Putamen (tissue), 1 donor: ENCODE results near the gene RASSF3.
"Not testable (repeated sequence)": the region's sequence is repeated elsewhere in the genome, so short reads cannot be mapped to it uniquely, and the experiment has no call there.

Experiments used
- DNase-seq: peaks from one replicate; pipeline ENCODE4 v3.0.0-alpha.2; 2016; ENCODE audit warnings: low spot score

RASSF3 gene

GRCh38 chr12:64634508-64635092 is 24.3 kb downstream of the RASSF3 start:
- no peak for DNase-seq

GRCh38 chr12:64635356-64635998 is 25.2 kb downstream of the RASSF3 start:
- no peak for DNase-seq

DNA sequence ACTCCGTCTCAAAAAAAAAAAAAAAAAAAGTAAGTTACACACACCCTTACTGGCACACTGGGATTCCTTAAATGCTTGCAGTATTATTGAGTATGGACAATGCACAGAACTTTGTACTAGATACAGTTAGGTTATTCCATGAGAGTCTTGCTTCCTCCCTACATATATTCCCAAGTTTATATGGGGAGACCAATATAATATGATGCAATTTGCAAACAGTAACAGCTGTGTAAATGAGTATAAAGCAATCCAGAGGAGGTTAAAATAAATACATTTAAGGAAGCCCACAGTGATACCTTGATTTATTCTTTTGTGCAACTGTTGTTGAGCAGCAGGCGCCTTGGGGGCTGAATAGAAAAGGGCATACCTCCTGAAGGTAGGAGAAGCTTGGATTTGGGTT is 26.6 kb downstream of the RASSF3 start:
- no peak for DNase-seq

GRCh38 chr12:64639466-64639865 is 29.2 kb downstream of the RASSF3 start:
- no peak for DNase-seq

GRCh38 chr12:64646318-64646717 is 36.0 kb downstream of the RASSF3 start:
- DNase-seq: no peak

DNA sequence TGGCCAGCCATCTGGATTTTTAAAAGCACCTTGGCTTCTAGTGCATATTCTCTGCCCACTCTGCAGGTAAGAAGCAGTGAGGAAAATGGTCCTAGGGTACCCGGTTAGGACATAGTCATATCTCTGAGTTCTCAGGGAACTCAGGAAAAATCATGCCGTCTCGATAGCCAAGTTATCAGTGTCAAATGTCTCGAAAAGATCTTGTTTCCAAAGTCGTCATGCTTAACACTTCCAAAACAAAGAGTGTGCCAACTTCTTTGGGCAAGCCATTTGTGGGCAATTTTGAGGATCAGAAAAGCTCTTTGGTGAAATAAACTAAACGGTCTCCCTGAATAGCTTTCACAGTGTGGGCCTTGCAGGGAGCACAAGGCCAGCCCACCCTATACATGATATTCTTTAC is 39.2 kb downstream of the RASSF3 start:
- DNase-seq: no peak

DNA sequence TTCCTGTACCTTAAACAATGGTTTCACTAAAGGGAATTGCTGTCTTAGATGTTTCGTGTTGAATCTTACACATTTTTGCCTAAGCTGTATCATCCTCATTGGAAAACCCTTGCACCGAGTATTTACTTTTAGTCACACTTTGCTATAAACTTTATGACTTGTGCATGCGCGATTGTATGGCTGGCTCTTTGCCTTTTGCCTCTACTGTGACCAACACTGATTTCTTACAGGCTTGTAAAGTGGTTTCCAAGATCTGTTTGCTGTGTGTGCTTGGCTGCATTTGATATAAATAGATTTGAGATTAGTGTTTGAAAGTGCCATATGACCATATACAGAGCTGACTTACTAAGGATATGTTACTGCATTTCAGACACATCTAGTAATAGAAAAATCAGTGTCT is 40.5 kb downstream of the RASSF3 start:
- no peak for DNase-seq

- no peak for DNase-seq
These were observed 42.1 kb downstream of the RASSF3 start for GRCh38 chr12:64652346-64652745.

DNA sequence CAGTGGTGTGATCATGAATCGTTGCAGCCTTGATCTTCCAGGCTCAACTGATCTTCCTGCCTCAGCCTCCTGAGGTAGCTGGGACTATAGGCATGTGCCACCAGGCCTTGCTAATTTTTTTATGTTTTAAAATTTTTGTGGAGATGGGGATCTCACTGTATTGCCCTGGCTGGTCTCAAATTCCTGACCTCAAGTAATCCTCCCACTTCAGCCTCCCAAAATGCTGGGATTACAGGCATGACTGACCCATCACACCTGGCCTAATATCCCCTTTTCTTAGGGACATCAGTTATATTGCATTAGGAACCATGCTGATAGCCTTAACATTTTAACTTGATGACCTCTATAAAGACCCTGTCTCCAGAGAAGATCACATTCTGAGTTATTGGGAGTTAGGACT is 42.8 kb downstream of the RASSF3 start:
- no peak for DNase-seq

- DNase-seq: not testable (repeated sequence)
These were observed 43.6 kb downstream of the RASSF3 start for GRCh38 chr12:64653907-64654306.

GRCh38 chr12:64655141-64655540 is 44.8 kb downstream of the RASSF3 start:
- DNase-seq: no peak

DNA sequence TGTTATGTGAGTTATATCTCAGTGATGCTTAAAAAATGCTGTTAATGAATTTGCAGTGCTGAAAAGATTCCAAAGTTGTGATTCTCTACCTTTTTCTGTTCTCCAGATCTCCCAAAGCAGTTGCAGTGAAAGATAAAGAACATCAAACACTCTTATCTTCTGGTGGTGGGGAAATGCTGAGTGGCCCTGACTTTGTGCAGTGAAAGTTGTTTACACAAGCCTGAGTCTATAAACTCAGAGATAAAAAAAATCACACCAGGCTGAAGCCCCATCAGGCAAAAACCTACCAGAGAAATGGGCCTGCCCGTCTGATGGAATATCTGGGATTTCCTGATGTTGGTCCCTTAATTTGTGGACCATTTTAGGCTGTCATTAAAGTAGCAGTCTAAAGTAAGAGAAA is 46.1 kb downstream of the RASSF3 start:
- no peak for DNase-seq

- DNase-seq: no peak
These were observed 48.7 kb downstream of the RASSF3 start for GRCh38 chr12:64658892-64659481.

GRCh38 chr12:64660237-64661018 is 50.1 kb downstream of the RASSF3 start:
- no peak for DNase-seq

GRCh38 chr12:64663015-64663414 is 52.7 kb downstream of the RASSF3 start:
- no peak for DNase-seq

GRCh38 chr12:64665514-64665913 is 55.2 kb downstream of the RASSF3 start:
- DNase-seq: no peak

- no peak for DNase-seq
These were observed 56.0 kb downstream of the RASSF3 start for GRCh38 chr12:64666054-64666914.

- DNase-seq: no peak
These were observed 57.5 kb downstream of the RASSF3 start for GRCh38 chr12:64667793-64668192.

DNA sequence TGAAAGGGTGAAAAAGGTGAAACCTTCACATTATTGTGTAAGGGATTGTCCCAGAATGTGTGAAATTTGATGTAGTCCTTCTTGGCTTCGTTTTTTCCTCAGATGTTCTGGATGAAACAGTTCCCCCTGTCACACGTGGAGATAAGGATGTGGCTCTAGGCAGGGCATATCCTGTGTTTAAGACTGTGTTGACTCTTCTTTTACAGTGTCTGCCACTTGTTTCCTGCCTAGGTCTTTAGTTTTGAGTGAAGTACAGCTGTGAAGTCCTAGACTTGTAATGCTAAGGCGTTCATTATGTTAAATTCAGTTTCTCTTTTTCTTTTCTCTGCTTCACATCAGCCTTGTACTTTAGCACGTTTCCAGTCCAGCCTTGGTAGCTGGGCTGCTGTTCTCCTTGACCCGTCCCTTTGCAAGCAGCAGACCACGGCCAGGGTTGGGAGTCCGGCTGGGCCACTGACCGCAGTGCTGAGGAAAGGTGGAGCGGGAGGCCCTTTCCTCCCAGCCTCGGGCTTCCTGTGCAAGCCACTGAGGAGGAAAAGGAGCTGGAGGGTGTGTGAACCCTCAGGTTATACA is 59.1 kb downstream of the RASSF3 start:
- DNase-seq: no peak

- DNase-seq: no peak
These were observed 59.7 kb downstream of the RASSF3 start for GRCh38 chr12:64670019-64670418.

- DNase-seq: no peak
These were observed 60.8 kb downstream of the RASSF3 start for GRCh38 chr12:64670919-64671639.
